ENCODE data around the gene JAZF1.

DNA sequence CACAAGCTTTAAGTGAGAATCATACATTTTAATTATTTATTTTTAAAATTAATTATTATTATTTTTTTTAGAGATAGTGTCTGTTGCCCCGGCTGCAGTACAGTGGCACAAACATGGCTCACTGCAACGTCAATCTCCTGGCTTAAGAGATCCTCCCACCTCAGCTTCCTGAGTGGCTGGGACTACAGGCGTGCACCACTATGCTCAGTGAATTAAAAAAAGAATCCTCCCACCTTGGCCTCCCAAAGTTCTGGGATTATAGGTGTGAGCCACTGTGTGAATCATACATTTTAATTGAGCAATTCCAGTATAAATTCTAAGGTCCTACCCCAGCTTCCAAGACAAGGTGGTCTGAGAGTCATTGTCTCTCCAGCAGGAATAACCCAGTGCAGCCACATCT is 172.4 kb downstream of the JAZF1 start:
- TF ChIP-seq POLR2AphosphoS5 (IDR thresholded peaks at IDR 0.05): no peak
- no peak for TF ChIP-seq POLR2A (IDR thresholded peaks at IDR 0.05)
- no peak for TF ChIP-seq CTCF (IDR thresholded peaks at IDR 0.05)

Data from prostate gland (tissue), 2 donors.